Activated naive CD4-positive, alpha-beta T cell treated with anti-CD3 and anti-CD28 coated beads, Interleukin-2, amount 10 ng/mL, durations not matched to agents 7 days and 5 days (primary cell): ENCODE results near the gene CAMLG.
"Not testable (repeated sequence)": the region's sequence is repeated elsewhere in the genome, so short reads cannot be mapped to it uniquely, and the experiment has no call there.

ENCODE experiments used
- CTCF ChIA-PET: fragments of 350-600 bp; sonication (Branson Sonifier 250); formaldehyde crosslinking; loops from one replicate; lab custom pipeline; 2021; ENCODE audit warnings: antibody characterized with exemption; lab: Charles Lee
- DNase-seq: peaks from one replicate; pipeline ENCODE4 v3.0.0-alpha.2; 2020
- H3K27ac Mint-ChIP-seq: one replicate; pipeline ENCODE4 v1.8.0; 2021; ENCODE audit warnings: mild to moderate bottlenecking, moderate library complexity, mixed read lengths
- H3K27me3 Mint-ChIP-seq: one replicate; pipeline ENCODE4 v1.8.0; 2021; ENCODE audit warnings: mild to moderate bottlenecking, mixed read lengths
- H3K36me3 Mint-ChIP-seq: one replicate; pipeline ENCODE4 v1.8.0; 2021; ENCODE audit warnings: mixed read lengths
- H3K4me1 Mint-ChIP-seq: one replicate; pipeline ENCODE4 v1.8.0; 2021; ENCODE audit warnings: mixed read lengths
- H3K4me3 Mint-ChIP-seq: one replicate; pipeline ENCODE4 v1.8.0; 2021; ENCODE audit warnings: mild to moderate bottlenecking, moderate library complexity, mixed read lengths
- H3K9me3 Mint-ChIP-seq: one replicate; pipeline ENCODE4 v1.8.0; 2021; ENCODE audit warnings: mixed read lengths

Gene CAMLG

GRCh38 chr5:134749415-134749814 lies 11.1 kb downstream of the CAMLG start:
- Mint-ChIP-seq H3K36me3 (no peaks in the 10 kb centered on the region), H3K4me1 (no peaks in the 10 kb centered on the region), H3K9me3 (no peaks in the 10 kb centered on the region), H3K4me3 (no peak overlapping the region), H3K27ac (no peak overlapping the region), H3K27me3 (no peaks in the 10 kb centered on the region)
- CTCF ChIA-PET, result no interaction called here
- DNase-seq, result no peak

- Mint-ChIP-seq H3K4me3 (peak overlapping the region; percentile 100), H3K4me1 (peaks cover 39% of the 10 kb centered on the region), H3K27ac (peak overlapping the region; percentile 97), H3K36me3 (peaks cover 11% of the 10 kb centered on the region), H3K9me3 (no peaks in the 10 kb centered on the region), H3K27me3 (no peaks in the 10 kb centered on the region)
- CTCF ChIA-PET, result interaction anchor here (1.0 to 2.5 kb wide), 4 partner anchors 15 to 80 kb away, joined by 3 to 30 read pairs (median 6); partner anchors contain the start of gene CAMLG
- no peak for DNase-seq
These were observed 19.8 kb downstream of the CAMLG start for GRCh38 chr5:134758176-134758503.

GRCh38 chr5:134758504-134759341 lies 20.4 kb downstream of the CAMLG start, which contains the start of gene DDX46:
Gene DDX46, plus strand, starts transcription at chr5:134758779. Its CDS starts 160 bp downstream, at chr5:134758939.
- CTCF ChIA-PET, result interaction anchor here (0.6 to 2.5 kb wide), 6 partner anchors 16 to 92 kb away, joined by 3 to 30 read pairs (median 4); partner anchors contain the start of gene CAMLG
- no peaks in the 10 kb centered on the region for H3K27me3 Mint-ChIP-seq
- peak; percentile 96 for DNase-seq
- H3K9me3 Mint-ChIP-seq, result no peaks in the 10 kb centered on the region
- H3K4me3 Mint-ChIP-seq, result peak within 1 kb of the TSS; percentile 100
- peak within 1 kb of the TSS; percentile 97 for H3K27ac Mint-ChIP-seq
- H3K4me1 Mint-ChIP-seq, result peaks cover 39% of the 10 kb centered on the region
- peaks cover 12% of the 10 kb centered on the region for H3K36me3 Mint-ChIP-seq

GRCh38 chr5:134767528-134768291 lies 29.4 kb downstream of the CAMLG start:
- DNase-seq, H3K9me3 Mint-ChIP-seq, H3K4me3 Mint-ChIP-seq, H3K27me3 Mint-ChIP-seq, H3K4me1 Mint-ChIP-seq, CTCF ChIA-PET, H3K27ac Mint-ChIP-seq: not testable (repeated sequence)
- peaks cover 36% of the 10 kb centered on the region for H3K36me3 Mint-ChIP-seq

- CTCF ChIA-PET, result no interaction called here
- peaks cover 38% of the 10 kb centered on the region for H3K36me3 Mint-ChIP-seq
- H3K27me3 Mint-ChIP-seq, result no peaks in the 10 kb centered on the region
- H3K27ac Mint-ChIP-seq, result no peak overlapping the region
- no peak overlapping the region for H3K4me3 Mint-ChIP-seq
- H3K4me1 Mint-ChIP-seq, result no peaks in the 10 kb centered on the region
- no peak for DNase-seq
- no peaks in the 10 kb centered on the region for H3K9me3 Mint-ChIP-seq
These were observed 30.9 kb downstream of the CAMLG start for GRCh38 chr5:134769206-134769605.

GRCh38 chr5:134772461-134773125 lies 34.2 kb downstream of the CAMLG start:
- Mint-ChIP-seq H3K9me3 (no peaks in the 10 kb centered on the region), H3K4me1 (no peaks in the 10 kb centered on the region), H3K36me3 (peaks cover 46% of the 10 kb centered on the region), H3K27ac (no peak overlapping the region), H3K27me3 (no peaks in the 10 kb centered on the region), H3K4me3 (no peak overlapping the region)
- CTCF ChIA-PET, result no interaction called here
- no peak for DNase-seq

- H3K27ac Mint-ChIP-seq, result no peak overlapping the region
- H3K27me3 Mint-ChIP-seq, result no peaks in the 10 kb centered on the region
- peaks cover 55% of the 10 kb centered on the region for H3K36me3 Mint-ChIP-seq
- no peaks in the 10 kb centered on the region for H3K9me3 Mint-ChIP-seq
- no peaks in the 10 kb centered on the region for H3K4me1 Mint-ChIP-seq
- H3K4me3 Mint-ChIP-seq, result no peak overlapping the region
- CTCF ChIA-PET, result no interaction called here
- no peak for DNase-seq
These were observed 39.0 kb downstream of the CAMLG start for GRCh38 chr5:134777366-134777765.

- H3K27ac Mint-ChIP-seq, result peak overlapping the region; percentile 11
- peak; percentile 24 for DNase-seq
- peaks cover 58% of the 10 kb centered on the region for H3K36me3 Mint-ChIP-seq
These were observed 46.0 kb downstream of the CAMLG start for GRCh38 chr5:134784241-134784920.

GRCh38 chr5:134784946-134785620 lies 46.7 kb downstream of the CAMLG start:
- no peak for DNase-seq
- CTCF ChIA-PET, result interaction anchor here (0.7 to 1.3 kb wide), 3 partner anchors 11 to 133 kb away, joined by 3 to 4 read pairs (median 3); partner anchors contain the start of gene PCBD2
- H3K27ac Mint-ChIP-seq, result peak overlapping the region; percentile 11
- no peaks in the 10 kb centered on the region for H3K27me3 Mint-ChIP-seq
- H3K36me3 Mint-ChIP-seq, result peaks cover 60% of the 10 kb centered on the region
- no peaks in the 10 kb centered on the region for H3K9me3 Mint-ChIP-seq
- no peaks in the 10 kb centered on the region for H3K4me1 Mint-ChIP-seq
- H3K4me3 Mint-ChIP-seq, result no peak overlapping the region

More at GRCh38 chr5:134784241-134784920, 46.0 kb downstream of the CAMLG start:
- Mint-ChIP-seq H3K9me3 (no peaks in the 10 kb centered on the region), H3K4me3 (no peak overlapping the region), H3K4me1 (no peaks in the 10 kb centered on the region), H3K27me3 (no peaks in the 10 kb centered on the region)
- CTCF ChIA-PET, result interaction anchor here (0.7 to 1.3 kb wide), 3 partner anchors 10 to 134 kb away, joined by 3 to 4 read pairs (median 3); partner anchors contain the start of gene PCBD2

GRCh38 chr5:134787692-134788091 lies 49.3 kb downstream of the CAMLG start:
- H3K9me3 Mint-ChIP-seq, result no peaks in the 10 kb centered on the region
- no peaks in the 10 kb centered on the region for H3K4me1 Mint-ChIP-seq
- H3K27me3 Mint-ChIP-seq, result no peaks in the 10 kb centered on the region
- no peak overlapping the region for H3K4me3 Mint-ChIP-seq
- H3K36me3 Mint-ChIP-seq, result peaks cover 59% of the 10 kb centered on the region
- CTCF ChIA-PET, result interaction anchor here (0.7 to 1.4 kb wide), 2 partner anchors 117 to 123 kb away, joined by 3 to 4 read pairs; partner anchors contain the start of gene PCBD2
- DNase-seq, result no peak
- H3K27ac Mint-ChIP-seq, result no peak overlapping the region

GRCh38 chr5:134791580-134791979 lies 53.2 kb downstream of the CAMLG start:
- CTCF ChIA-PET, result interaction anchor here (0.9 kb wide), 1 partner anchor 54 kb away, joined by 3 read pairs; the partner anchor contains the start of gene CAMLG
- Mint-ChIP-seq H3K9me3 (no peaks in the 10 kb centered on the region), H3K4me3 (no peak overlapping the region), H3K4me1 (no peaks in the 10 kb centered on the region), H3K36me3 (peaks cover 65% of the 10 kb centered on the region), H3K27ac (no peak overlapping the region), H3K27me3 (no peaks in the 10 kb centered on the region)
- no peak for DNase-seq

- Mint-ChIP-seq H3K36me3 (peaks cover 59% of the 10 kb centered on the region), H3K27ac (no peak overlapping the region), H3K4me1 (no peaks in the 10 kb centered on the region), H3K27me3 (no peaks in the 10 kb centered on the region), H3K9me3 (no peaks in the 10 kb centered on the region), H3K4me3 (no peak overlapping the region)
- no peak for DNase-seq
- CTCF ChIA-PET, result interaction anchor here (0.9 kb wide), 1 partner anchor 54 kb away, joined by 3 read pairs; the partner anchor contains the start of gene CAMLG
These were observed 53.9 kb downstream of the CAMLG start for GRCh38 chr5:134792286-134792685.

GRCh38 chr5:134793111-134793510 lies 54.8 kb downstream of the CAMLG start:
- no peaks in the 10 kb centered on the region for H3K9me3 Mint-ChIP-seq
- no peak overlapping the region for H3K27ac Mint-ChIP-seq
- peaks cover 63% of the 10 kb centered on the region for H3K36me3 Mint-ChIP-seq
- no peak for DNase-seq
- H3K4me1 Mint-ChIP-seq, result no peaks in the 10 kb centered on the region
- CTCF ChIA-PET, result no interaction called here
- H3K27me3 Mint-ChIP-seq, result no peaks in the 10 kb centered on the region
- H3K4me3 Mint-ChIP-seq, result no peak overlapping the region
